CD8-positive, alpha-beta memory T cell (primary cell): ENCODE results near the gene ACSL4. TPM values are rescaled to one million over a fixed set of nuclear protein-coding genes. Genes with fewer than 3 reads are reported as not detected.

ENCODE experiments used
- CTCF ChIA-PET: fragments of 350-600 bp; sonication (Branson Sonifier 250); formaldehyde crosslinking; loops from one replicate; lab custom pipeline; 2021; ENCODE audit warnings: antibody characterized with exemption; lab: Charles Lee
- POLR2A ChIA-PET: fragments of 350-600 bp; sonication (Branson Sonifier 250); formaldehyde crosslinking; loops from one replicate; lab custom pipeline; 2021; ENCODE audit warnings: antibody characterized with exemption; lab: Charles Lee
- DNase-seq, 5 donors: peaks; one replicate each; pipeline versions ENCODE4 v3.0.0 to v3.0.0-alpha.2; 2020 to 2022; ENCODE audit warnings: mixed read lengths in 1 of 5
- H3K27ac ChIP-seq: one replicate; pipeline ENCODE4 v1.7.0; 2013; ENCODE audit warnings: low read depth, mild to moderate bottlenecking, low read length, moderate library complexity
- H3K27me3 ChIP-seq: 2 replicates; pipeline ENCODE4 v1.7.0; 2013; ENCODE audit warnings: low read length, mild to moderate bottlenecking; ENCODE audit not compliant: insufficient read depth, poor library complexity, severe bottlenecking
- H3K36me3 ChIP-seq: 2 replicates; pipeline ENCODE4 v1.7.0; 2013; ENCODE audit warnings: mild to moderate bottlenecking, low read length, moderate library complexity; ENCODE audit not compliant: insufficient read depth
- H3K4me1 ChIP-seq: 2 replicates; pipeline ENCODE4 v1.7.0; 2013; ENCODE audit warnings: mild to moderate bottlenecking, low read length, moderate library complexity; ENCODE audit not compliant: insufficient read depth
- H3K4me3 ChIP-seq: 2 replicates; pipeline ENCODE4 v1.7.0; 2013; ENCODE audit warnings: mild to moderate bottlenecking, low read length
- H3K9me3 ChIP-seq: 2 replicates; pipeline ENCODE4 v1.7.0; 2013; ENCODE audit warnings: mild to moderate bottlenecking, low read length
- H3K27ac Mint-ChIP-seq, 8 donors: one replicate each; pipeline ENCODE4 v1.8.0; 2020 to 2021; ENCODE audit warnings: mixed read lengths in 8 of 8, mild to moderate bottlenecking in 6 of 8, inconsistent platforms in 3 of 8, moderate library complexity in 3 of 8
- H3K27me3 Mint-ChIP-seq, 2 donors: one replicate each; pipeline ENCODE4 v1.8.0; 2020 to 2021; ENCODE audit warnings: mixed read lengths in 2 of 2, mild to moderate bottlenecking in 1 of 2, moderate library complexity in 1 of 2
- H3K36me3 Mint-ChIP-seq, 3 donors: one replicate each; pipeline ENCODE4 v1.8.0; 2020 to 2021; ENCODE audit warnings: mixed read lengths in 3 of 3, inconsistent platforms in 1 of 3, mild to moderate bottlenecking in 1 of 3
- H3K4me1 Mint-ChIP-seq, 3 donors: one replicate each; pipeline ENCODE4 v1.8.0; 2020 to 2021; ENCODE audit warnings: mixed read lengths in 3 of 3, inconsistent platforms in 1 of 3, mild to moderate bottlenecking in 1 of 3
- H3K4me3 Mint-ChIP-seq, 7 donors: one replicate each; pipeline ENCODE4 v1.8.0; 2020 to 2021; ENCODE audit warnings: mixed read lengths in 7 of 7, mild to moderate bottlenecking in 6 of 7, moderate library complexity in 4 of 7, inconsistent platforms in 2 of 7
- H3K9me3 Mint-ChIP-seq, 5 donors: one replicate each; pipeline ENCODE4 v1.8.0; 2020 to 2022; ENCODE audit warnings: mixed read lengths in 5 of 5, mild to moderate bottlenecking in 3 of 5, moderate library complexity in 2 of 5, inconsistent platforms in 1 of 5
- polyA plus RNA-seq: library from polyadenylated mRNA; unstranded; fragments of 300-500 nt; fragmentation: Illumina TruSeq; gene quantifications from one replicate; pipeline ENCODE4 v1.2.3, GENCODE V29; 2021
- total RNA-seq, 2 experiments: library from RNA; stranded (reverse); gene quantifications; one replicate each; pipeline ENCODE4 v1.2.3, GENCODE V29; 2021

The ACSL4 gene
- total RNA-seq: 10 to 100 TPM; 69.6 to 72.4 TPM
- 12.7 TPM for polyA plus RNA-seq

DNA sequence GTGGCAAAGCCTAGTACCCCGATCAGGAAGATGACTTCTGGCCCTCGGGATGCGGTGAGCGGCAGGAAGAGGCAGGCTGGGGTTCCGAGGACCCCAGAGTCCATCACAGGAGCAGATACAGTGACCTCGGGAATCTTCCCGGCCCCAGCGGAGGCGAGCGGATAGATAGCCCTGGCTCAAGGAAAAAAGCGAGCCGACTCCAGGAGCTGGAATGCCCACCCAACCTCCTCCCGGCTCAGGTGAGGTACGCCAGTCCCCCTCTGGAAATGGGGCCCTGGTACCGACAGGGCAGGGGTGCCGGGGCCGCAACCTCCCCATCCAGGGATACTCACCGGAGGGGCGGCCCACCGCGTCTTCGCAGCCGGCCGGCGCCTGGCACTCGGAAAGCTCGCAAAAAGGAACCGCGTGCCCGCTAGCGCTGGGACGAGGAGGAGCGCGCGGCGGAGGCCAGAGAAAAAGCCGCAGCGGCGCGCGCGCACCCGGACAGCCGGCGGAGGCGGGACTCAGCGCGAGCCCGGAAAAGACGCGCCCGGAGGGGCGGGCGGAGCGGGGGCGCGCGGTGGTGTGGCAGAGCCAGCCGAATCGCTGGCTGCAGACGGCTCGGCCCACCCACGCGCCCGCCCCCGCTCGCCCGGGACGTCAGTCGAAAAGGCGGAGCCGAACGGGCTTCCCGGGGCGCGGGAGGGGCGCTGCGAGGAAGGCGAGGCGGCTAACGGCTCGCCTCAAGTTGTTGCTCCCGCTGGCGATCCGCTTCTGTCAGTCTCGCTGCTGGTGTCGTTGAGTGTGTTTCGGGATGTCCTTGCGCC lies at the start of gene ACSL4:
TSS of gene ACSL4 (minus strand) at position 451 of the 806 bp plus-strand sequence. CDS start 49,894 bp downstream, outside the sequence.
- H3K9me3 ChIP-seq: no peaks in the 10 kb centered on the region
- H3K27me3 ChIP-seq: no peaks in the 10 kb centered on the region
- peaks cover 6% of the 10 kb centered on the region for H3K4me1 ChIP-seq
- H3K4me3 ChIP-seq: peak within 1 kb of the TSS; percentile 72
- Mint-ChIP-seq H3K4me1 (peaks cover 27 to 42% (median 36%) of the 10 kb centered on the region in 3 donors), H3K27ac (peak within 1 kb of the TSS; percentile 91 to 99 (median 96)), H3K4me3 (peak within 1 kb of the TSS; percentile 91 to 99 (median 96)), H3K9me3 (no peaks in the 10 kb centered on the region), H3K27me3 (no peaks in the 10 kb centered on the region), H3K36me3 (peaks cover 0 to 12% (median 0%) of the 10 kb centered on the region in 3 donors)
- ChIA-PET CTCF (no interaction called here), POLR2A (interaction anchor here (1.0 kb wide), 1 partner anchor 196 kb away, joined by 3 read pairs; the partner anchor contains the start of gene NXT2)
- peak within 1 kb of the TSS; percentile 86 for H3K27ac ChIP-seq
- peak; percentile 82 to 89 (median 85) for DNase-seq
- H3K36me3 ChIP-seq: no peaks in the 10 kb centered on the region

DNA sequence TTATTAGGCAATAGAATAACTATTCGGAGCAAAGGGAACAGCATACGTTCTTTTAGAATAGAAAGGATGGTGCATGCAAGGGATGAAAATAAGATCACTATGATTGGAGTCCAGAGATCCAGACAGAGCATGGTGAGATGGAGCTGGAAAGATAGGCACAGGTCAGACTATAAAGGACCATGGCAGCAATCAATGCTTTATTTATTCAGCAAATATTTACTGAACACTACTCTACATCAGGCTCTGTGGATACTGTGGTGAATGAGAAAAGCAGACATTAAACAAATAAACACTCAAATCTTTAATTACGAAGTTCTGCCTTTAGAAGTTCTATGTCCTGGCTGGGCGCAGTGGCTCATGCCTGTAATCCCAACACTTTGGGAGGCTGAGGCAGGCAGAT lies 44.7 kb upstream of the ACSL4 start:
- CTCF ChIA-PET: no interaction called here
- H3K4me1 ChIP-seq: no peaks in the 10 kb centered on the region
- no peaks in the 10 kb centered on the region for H3K36me3 ChIP-seq
- H3K9me3 ChIP-seq: no peaks in the 10 kb centered on the region
- no peak overlapping the region for H3K4me3 ChIP-seq
- H3K27ac Mint-ChIP-seq: peak overlapping the region in 1 of 8 donors; percentile 61
- H3K36me3 Mint-ChIP-seq: no peaks in the 10 kb centered on the region
- peaks cover 0 to 2% of the 10 kb centered on the region in 2 donors for H3K27me3 Mint-ChIP-seq
- H3K9me3 Mint-ChIP-seq: no peaks in the 10 kb centered on the region
- POLR2A ChIA-PET: no interaction called here
- DNase-seq: no peak
- H3K27ac ChIP-seq: no peak overlapping the region
- H3K4me3 Mint-ChIP-seq: no peak overlapping the region
- peaks cover 3 to 12% (median 3%) of the 10 kb centered on the region in 3 donors for H3K4me1 Mint-ChIP-seq
- no peaks in the 10 kb centered on the region for H3K27me3 ChIP-seq

GRCh38 chrX:109776986-109777385 lies 43.9 kb upstream of the ACSL4 start:
- no peaks in the 10 kb centered on the region for H3K27me3 ChIP-seq
- ChIA-PET CTCF (no interaction called here), POLR2A (no interaction called here)

GRCh38 chrX:109776432-109776831 lies 43.4 kb upstream of the ACSL4 start:
- no peak overlapping the region for H3K4me3 ChIP-seq
- Mint-ChIP-seq H3K4me3 (no peak overlapping the region), H3K4me1 (peaks cover 0 to 6% (median 0%) of the 10 kb centered on the region in 3 donors), H3K9me3 (no peaks in the 10 kb centered on the region), H3K36me3 (no peaks in the 10 kb centered on the region), H3K27me3 (peaks cover 0 to 2% of the 10 kb centered on the region in 2 donors), H3K27ac (no peak overlapping the region)
- H3K27me3 ChIP-seq: no peaks in the 10 kb centered on the region
- no peaks in the 10 kb centered on the region for H3K36me3 ChIP-seq
- H3K4me1 ChIP-seq: no peaks in the 10 kb centered on the region
- H3K27ac ChIP-seq: no peak overlapping the region
- H3K9me3 ChIP-seq: no peaks in the 10 kb centered on the region
- CTCF ChIA-PET: no interaction called here
- POLR2A ChIA-PET: no interaction called here
- no peak for DNase-seq

More at GRCh38 chrX:109776986-109777385, 43.9 kb upstream of the ACSL4 start:
- no peaks in the 10 kb centered on the region for H3K4me1 ChIP-seq
- peaks cover 0 to 2% of the 10 kb centered on the region in 2 donors for H3K27me3 Mint-ChIP-seq
- DNase-seq: no peak
- H3K36me3 Mint-ChIP-seq: no peaks in the 10 kb centered on the region
- no peak overlapping the region for H3K4me3 Mint-ChIP-seq
- no peak overlapping the region for H3K27ac ChIP-seq
- peaks cover 0 to 6% (median 0%) of the 10 kb centered on the region in 3 donors for H3K4me1 Mint-ChIP-seq
- H3K4me3 ChIP-seq: no peak overlapping the region
- no peaks in the 10 kb centered on the region for H3K36me3 ChIP-seq
- no peaks in the 10 kb centered on the region for H3K9me3 ChIP-seq
- no peaks in the 10 kb centered on the region for H3K9me3 Mint-ChIP-seq
- H3K27ac Mint-ChIP-seq: no peak overlapping the region

- Histone ChIP-seq H3K27ac (no peak overlapping the region), H3K4me3 (no peak overlapping the region), H3K27me3 (no peaks in the 10 kb centered on the region), H3K9me3 (no peaks in the 10 kb centered on the region), H3K36me3 (no peaks in the 10 kb centered on the region), H3K4me1 (no peaks in the 10 kb centered on the region)
- Mint-ChIP-seq H3K36me3 (no peaks in the 10 kb centered on the region), H3K4me3 (no peak overlapping the region), H3K27me3 (peaks cover 0 to 2% of the 10 kb centered on the region in 2 donors), H3K9me3 (no peaks in the 10 kb centered on the region), H3K27ac (no peak overlapping the region), H3K4me1 (peaks cover 0 to 3% (median 0%) of the 10 kb centered on the region in 3 donors)
- ChIA-PET CTCF (no interaction called here), POLR2A (no interaction called here)
- no peak for DNase-seq
Measured at GRCh38 chrX:109775386-109775785, 42.3 kb upstream of the ACSL4 start.

DNA sequence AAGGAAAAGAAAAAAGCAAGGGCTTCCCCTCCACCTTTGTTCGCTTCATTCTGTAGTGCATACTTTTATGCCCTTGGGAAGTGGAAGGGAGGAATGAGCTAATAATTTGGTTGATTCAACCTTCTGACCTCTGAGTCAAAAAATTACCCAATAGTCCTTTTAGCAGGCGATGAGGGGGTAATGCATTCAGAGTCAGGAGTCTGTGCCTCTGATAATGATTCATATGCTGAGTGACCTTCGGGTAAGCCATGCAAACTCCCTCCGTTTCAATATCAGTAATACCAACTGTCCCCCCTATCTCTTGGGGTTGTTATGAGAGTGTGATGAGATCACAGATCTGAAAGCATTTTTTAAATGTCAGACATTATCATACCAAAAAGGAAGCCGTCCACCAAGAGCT lies 41.6 kb upstream of the ACSL4 start:
- no peak for DNase-seq

DNA sequence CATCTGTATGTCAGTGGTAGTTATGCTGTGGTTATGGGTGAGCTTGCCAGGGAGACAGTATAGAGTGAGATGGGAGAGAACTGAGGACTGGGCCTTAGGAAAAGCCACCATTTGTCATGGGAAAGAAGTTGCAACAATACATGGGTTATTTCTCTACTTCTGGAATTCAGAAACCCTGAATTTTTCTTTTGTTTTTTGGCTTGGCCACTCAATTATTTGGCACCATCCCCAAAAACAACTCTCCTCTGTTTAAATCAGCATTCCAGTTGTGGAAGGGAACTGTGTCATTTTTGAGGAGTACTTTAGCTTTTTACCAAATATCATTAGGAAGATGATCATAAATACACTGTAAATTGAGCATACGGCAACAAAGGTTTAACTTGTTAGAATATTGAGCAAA lies 41.1 kb upstream of the ACSL4 start:
- Mint-ChIP-seq H3K9me3 (peaks cover 0 to 4% (median 2%) of the 10 kb centered on the region in 5 donors), H3K27me3 (peaks cover 0 to 2% of the 10 kb centered on the region in 2 donors), H3K4me1 (peaks cover 0 to 3% (median 0%) of the 10 kb centered on the region in 3 donors), H3K36me3 (no peaks in the 10 kb centered on the region), H3K27ac (no peak overlapping the region), H3K4me3 (no peak overlapping the region)
- ChIA-PET POLR2A (no interaction called here), CTCF (no interaction called here)
- H3K4me3 ChIP-seq: no peak overlapping the region
- H3K27ac ChIP-seq: no peak overlapping the region
- no peaks in the 10 kb centered on the region for H3K9me3 ChIP-seq
- H3K27me3 ChIP-seq: no peaks in the 10 kb centered on the region
- H3K36me3 ChIP-seq: no peaks in the 10 kb centered on the region
- DNase-seq: no peak
- H3K4me1 ChIP-seq: no peaks in the 10 kb centered on the region

More for the DNA sequence above, 41.6 kb upstream of the ACSL4 start:
- Histone ChIP-seq H3K9me3 (no peaks in the 10 kb centered on the region), H3K36me3 (no peaks in the 10 kb centered on the region), H3K27ac (no peak overlapping the region), H3K4me1 (no peaks in the 10 kb centered on the region), H3K4me3 (no peak overlapping the region), H3K27me3 (no peaks in the 10 kb centered on the region)
- peaks cover 0 to 3% (median 0%) of the 10 kb centered on the region in 3 donors for H3K4me1 Mint-ChIP-seq
- ChIA-PET POLR2A (no interaction called here), CTCF (no interaction called here)
- H3K4me3 Mint-ChIP-seq: no peak overlapping the region
- H3K36me3 Mint-ChIP-seq: no peaks in the 10 kb centered on the region
- H3K27me3 Mint-ChIP-seq: peaks cover 0 to 2% of the 10 kb centered on the region in 2 donors
- H3K9me3 Mint-ChIP-seq: peaks cover 0 to 3% (median 2%) of the 10 kb centered on the region in 5 donors
- H3K27ac Mint-ChIP-seq: peak overlapping the region in 1 of 8 donors; percentile 5

DNA sequence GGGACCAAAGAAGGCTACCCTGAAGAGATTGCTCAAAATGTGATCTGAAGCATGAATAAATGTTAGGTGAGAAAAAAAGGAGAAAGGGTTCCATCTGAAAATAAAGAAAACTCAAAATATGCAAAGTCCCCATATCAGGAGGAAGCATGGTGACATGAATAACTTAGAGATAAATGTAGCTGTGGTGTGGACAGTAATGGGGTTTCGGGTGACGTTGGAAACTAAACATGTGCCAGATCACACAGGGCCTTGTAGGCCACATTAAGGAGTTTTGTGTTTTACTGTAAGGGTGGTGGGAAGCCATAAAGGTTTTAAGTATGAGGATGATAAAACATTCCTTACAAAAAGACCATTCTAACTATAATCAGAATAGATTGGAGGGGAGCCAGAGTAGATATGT lies 40.3 kb upstream of the ACSL4 start:
- Histone ChIP-seq H3K27me3 (no peaks in the 10 kb centered on the region), H3K27ac (no peak overlapping the region), H3K4me1 (no peaks in the 10 kb centered on the region), H3K4me3 (no peak overlapping the region), H3K9me3 (no peaks in the 10 kb centered on the region), H3K36me3 (no peaks in the 10 kb centered on the region)
- Mint-ChIP-seq H3K9me3 (peaks cover 0 to 4% (median 2%) of the 10 kb centered on the region in 5 donors), H3K4me1 (peaks cover 0 to 3% (median 0%) of the 10 kb centered on the region in 3 donors), H3K4me3 (no peak overlapping the region), H3K27me3 (peaks cover 0 to 7% of the 10 kb centered on the region in 2 donors), H3K27ac (no peak overlapping the region), H3K36me3 (no peaks in the 10 kb centered on the region)
- ChIA-PET CTCF (no interaction called here), POLR2A (no interaction called here)
- no peak for DNase-seq
